H9 (cell line): ENCODE results near the gene BRICD5. TPM values are rescaled to one million over a fixed set of nuclear protein-coding genes. Genes with fewer than 3 reads are reported as not detected.

ENCODE experiments used
- DNase-seq: peaks from one replicate; pipeline ENCODE4 v3.0.0-alpha.2; 2017
- H2AFZ ChIP-seq: one replicate; pipeline ENCODE4 v1.6.1; 2013; ENCODE audit warnings: mild to moderate bottlenecking, low read length, control low read depth, moderate library complexity
- H2AK5ac ChIP-seq: 2 replicates; pipeline ENCODE4 v1.6.1; 2013; ENCODE audit warnings: low read length, control low read depth, mixed read lengths; ENCODE audit not compliant: insufficient read length
- H2BK120ac ChIP-seq: one replicate; pipeline ENCODE4 v1.6.1; 2013; ENCODE audit warnings: low read depth, mild to moderate bottlenecking, low read length, control low read depth, inconsistent platforms; ENCODE audit not compliant: poor library complexity, severe bottlenecking
- H2BK12ac ChIP-seq: 2 replicates; pipeline ENCODE4 v1.6.1; 2013; ENCODE audit warnings: low read length, control low read depth, mixed read lengths, low read depth; ENCODE audit not compliant: insufficient read length
- H2BK15ac ChIP-seq: 2 replicates; pipeline ENCODE4 v1.6.1; 2013; ENCODE audit warnings: low read depth, low read length, control low read depth
- H2BK20ac ChIP-seq: one replicate; pipeline ENCODE4 v1.6.1; 2013; ENCODE audit warnings: low read depth, mild to moderate bottlenecking, low read length, control low read depth, inconsistent platforms; ENCODE audit not compliant: poor library complexity, severe bottlenecking
- H2BK5ac ChIP-seq: 2 replicates; pipeline ENCODE4 v1.6.1; 2013; ENCODE audit warnings: low read length, control low read depth, mixed read lengths; ENCODE audit not compliant: insufficient read length
- H3K14ac ChIP-seq: 2 replicates; pipeline ENCODE4 v1.6.1; 2013; ENCODE audit warnings: low read length, control low read depth; ENCODE audit not compliant: insufficient read depth
- H3K18ac ChIP-seq: 2 replicates; pipeline ENCODE4 v1.6.1; 2013; ENCODE audit warnings: low read depth, mild to moderate bottlenecking, mixed read lengths, low read length, control low read depth; ENCODE audit not compliant: insufficient read length
- H3K23ac ChIP-seq: 2 replicates; pipeline ENCODE4 v1.6.1; 2013; ENCODE audit warnings: low read length, control low read depth, mixed read lengths, low read depth; ENCODE audit not compliant: insufficient read length
- H3K23me2 ChIP-seq: 2 replicates; pipeline ENCODE4 v1.6.1; 2013; ENCODE audit warnings: low read depth, mild to moderate bottlenecking, mixed read lengths, low read length, control low read depth; ENCODE audit not compliant: insufficient read length, poor library complexity, severe bottlenecking
- H3K27ac ChIP-seq: 2 replicates; pipeline ENCODE4 v1.5.1; 2013; ENCODE audit warnings: low read length, control low read depth, mixed read lengths, low read depth; ENCODE audit not compliant: insufficient read length
- H3K27me3 ChIP-seq: 2 replicates; pipeline ENCODE4 v1.6.1; 2013; ENCODE audit warnings: low read length, control low read depth, inconsistent platforms; ENCODE audit not compliant: insufficient read depth
- H3K4ac ChIP-seq: 2 replicates; pipeline ENCODE4 v1.6.1; 2013; ENCODE audit warnings: low read depth, mild to moderate bottlenecking, control low read depth, inconsistent platforms, low read length, moderate library complexity
- H3K4me1 ChIP-seq: 2 replicates; pipeline ENCODE4 v1.6.1; 2013; ENCODE audit warnings: low read length, control low read depth, inconsistent platforms; ENCODE audit not compliant: insufficient read depth
- H3K4me2 ChIP-seq: 2 replicates; pipeline ENCODE4 v1.6.1; 2013; ENCODE audit warnings: low read length, control low read depth, mixed read lengths; ENCODE audit not compliant: insufficient read length, insufficient read depth
- H3K56ac ChIP-seq: 2 replicates; pipeline ENCODE4 v1.6.1; 2013; ENCODE audit warnings: low read depth, mild to moderate bottlenecking, mixed read lengths, low read length, control low read depth; ENCODE audit not compliant: insufficient read length
- H3K79me1 ChIP-seq: 2 replicates; pipeline ENCODE4 v1.6.1; 2013; ENCODE audit warnings: low read depth, mild to moderate bottlenecking, moderate library complexity, low read length, control low read depth, inconsistent platforms; ENCODE audit not compliant: insufficient read depth, poor library complexity, severe bottlenecking
- H3K79me2 ChIP-seq: 2 replicates; pipeline ENCODE4 v1.6.1; 2013; ENCODE audit warnings: low read length, control low read depth, inconsistent platforms; ENCODE audit not compliant: insufficient read depth
- H3K9ac ChIP-seq: 2 replicates; pipeline ENCODE4 v1.6.1; 2013; ENCODE audit warnings: low read length, control low read depth, mixed read lengths; ENCODE audit not compliant: insufficient read length; ENCODE audit errors: extremely low read depth
- H3K9me3 ChIP-seq: one replicate; pipeline ENCODE4 v1.6.1; 2013; ENCODE audit warnings: low read depth, low read length, inconsistent platforms; ENCODE audit not compliant: control insufficient read depth
- H3T11ph ChIP-seq: one replicate; pipeline ENCODE4 v1.6.1; 2013; ENCODE audit warnings: mild to moderate bottlenecking, low read length, control low read depth, inconsistent platforms
- H4K20me1 ChIP-seq: one replicate; pipeline ENCODE4 v1.6.1; 2013; ENCODE audit not compliant: control insufficient read depth, insufficient read length, insufficient read depth
- H4K5ac ChIP-seq: 2 replicates; pipeline ENCODE4 v1.6.1; 2013; ENCODE audit warnings: low read depth, mild to moderate bottlenecking, mixed read lengths, low read length, control low read depth; ENCODE audit not compliant: insufficient read length
- H4K8ac ChIP-seq: replicated peaks from 2 replicates; pipeline ENCODE4 v1.6.1; 2013; ENCODE audit warnings: low read length, control low read depth, mixed read lengths, low read depth; ENCODE audit not compliant: insufficient read length
- H4K91ac ChIP-seq: 2 replicates; pipeline ENCODE4 v1.6.1; 2013; ENCODE audit warnings: low read depth, mild to moderate bottlenecking, moderate library complexity, mixed read lengths, low read length, control low read depth; ENCODE audit not compliant: insufficient read length
- H3K27ac Mint-ChIP-seq, 3 experiments: 2 replicates in 2 of 3; 3 replicates in 1 of 3; pipeline ENCODE4 v1.8.0; 2020 to 2021; ENCODE audit warnings: mixed read lengths in 3 of 3, mild to moderate bottlenecking in 1 of 3, moderate library complexity in 1 of 3
- H3K27me3 Mint-ChIP-seq: 2 replicates; pipeline ENCODE4 v1.8.0; 2021; ENCODE audit warnings: low read depth, mild to moderate bottlenecking, moderate library complexity, mixed read lengths
- H3K36me3 Mint-ChIP-seq, 3 experiments: 2 replicates in 2 of 3; 3 replicates in 1 of 3; pipeline ENCODE4 v1.8.0; 2020 to 2021; ENCODE audit warnings: low read depth in 3 of 3, mixed read lengths in 3 of 3; ENCODE audit not compliant: insufficient read depth in 1 of 3
- H3K4me1 Mint-ChIP-seq, 2 experiments: 2 replicates each; pipeline ENCODE4 v1.8.0; 2020; ENCODE audit warnings: mixed read lengths in 2 of 2
- H3K4me3 Mint-ChIP-seq, 2 experiments: 2 replicates in 1 of 2; 3 replicates in 1 of 2; pipeline ENCODE4 v1.8.0; 2020 to 2021; ENCODE audit warnings: mild to moderate bottlenecking in 2 of 2, mixed read lengths in 2 of 2, moderate library complexity in 1 of 2
- H3K9me3 Mint-ChIP-seq, 2 experiments: 2 replicates in 1 of 2; 3 replicates in 1 of 2; pipeline ENCODE4 v1.8.0; 2020; ENCODE audit warnings: mild to moderate bottlenecking in 2 of 2, mixed read lengths in 2 of 2, moderate library complexity in 1 of 2
- WGBS: extraction: QIAGEN DNeasy Blood & Tissue Kit; methylation state at CpG from one replicate; pipeline ENCODE4 v1.1.7; 2013; ENCODE audit warnings: missing lambda C conversion rate, low lambda C conversion rate, mixed read lengths; ENCODE audit not compliant: insufficient read length; ENCODE audit errors: extremely low coverage; 5-methylcytosine and 5-hydroxymethylcytosine counted together
- total RNA-seq: library from RNA; stranded (reverse); gene quantifications from 2 replicates; pipeline ENCODE4 v1.2.1, GENCODE V29; 2021
- TF ChIP-seq, protein P1 (sequence below): fragments of 200-600 bp; sonication (generic); conservative IDR thresholded peaks from 3 replicates; pipeline ENCODE4 v1.8.0; 2021; ENCODE audit warnings: antibody characterized with exemption, mild to moderate bottlenecking

The BRICD5 gene
- total RNA-seq, 1 experiment from 2014 or later = 11.9 TPM

DNA sequence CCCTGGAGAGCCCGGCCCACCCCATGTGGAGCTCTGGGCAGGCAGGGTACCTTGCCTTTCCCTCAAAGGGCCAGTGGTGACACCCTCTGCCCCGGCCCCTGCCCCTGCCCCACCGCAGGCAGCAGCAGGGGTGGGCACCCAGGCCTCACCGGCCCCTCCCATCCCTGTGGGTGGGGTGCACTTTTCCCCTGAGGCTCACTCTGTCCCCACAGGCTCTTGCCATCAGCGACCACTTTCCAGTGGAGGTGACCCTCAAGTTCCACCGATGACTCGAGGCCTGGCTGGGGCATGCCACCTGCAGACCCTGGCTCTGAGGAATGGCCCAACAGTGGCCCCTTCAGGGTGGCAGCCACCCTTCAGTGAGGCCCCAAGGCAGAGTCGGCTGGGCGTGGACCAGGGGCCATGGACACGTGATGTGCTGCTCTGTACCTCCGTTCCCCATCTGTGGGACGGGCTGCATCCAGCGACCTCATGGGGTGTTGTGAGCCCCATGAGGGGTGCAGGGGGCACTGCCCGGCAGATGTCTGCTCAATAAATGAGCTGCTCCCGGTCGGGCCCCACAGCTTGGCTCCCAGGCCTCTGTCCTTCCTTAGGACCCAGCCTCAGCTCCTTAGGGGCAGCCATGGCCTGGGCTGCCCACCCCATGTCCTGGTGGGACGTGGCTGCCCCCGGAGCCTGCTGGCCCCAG lies 27.6 kb upstream of the BRICD5 start:
- peaks cover 2% of the 10 kb centered on the region; the same call in 1 of the 2 replicates for H3K27me3 ChIP-seq

More for the DNA sequence above, 27.6 kb upstream of the BRICD5 start:
- H2AFZ ChIP-seq = no peak overlapping the region
- H3K4me1 ChIP-seq = no peaks in the 10 kb centered on the region
- H3K4me1 Mint-ChIP-seq = peaks cover 0 to 3% of the 10 kb centered on the region in 2 experiments; a peak in 1 of 4 replicates
- no peak for DNase-seq
- H2BK12ac ChIP-seq = no peak overlapping the region
- no peaks in the 10 kb centered on the region for H3K79me1 ChIP-seq
- H4K20me1 ChIP-seq = no peaks in the 10 kb centered on the region
- H3K9ac ChIP-seq = no peak overlapping the region
- H2BK15ac ChIP-seq = no peak overlapping the region
- H3K18ac ChIP-seq = no peak overlapping the region
- H3K27ac Mint-ChIP-seq = no peak overlapping the region
- no peak overlapping the region for H2BK5ac ChIP-seq
- no peak overlapping the region for H4K5ac ChIP-seq
- peaks cover 16% of the 10 kb centered on the region for H3K27me3 Mint-ChIP-seq
- no peaks in the 10 kb centered on the region; a peak in 1 of 5 replicates for H3K9me3 Mint-ChIP-seq
- WGBS = no CpG with 5 or more reads among the region's 18 CpGs
- no peak overlapping the region for H3K23ac ChIP-seq
- no peak overlapping the region for H3K4ac ChIP-seq
- no peak overlapping the region for H3K4me3 Mint-ChIP-seq
- H3K4me2 ChIP-seq = no peak overlapping the region
- no peak overlapping the region for H3K56ac ChIP-seq
- no peak overlapping the region for H4K8ac ChIP-seq
- no peak overlapping the region for H3K14ac ChIP-seq
- H2AK5ac ChIP-seq = no peak overlapping the region
- H3K79me2 ChIP-seq = no peaks in the 10 kb centered on the region
- H3K9me3 ChIP-seq = no peaks in the 10 kb centered on the region
- no peak overlapping the region for H2BK120ac ChIP-seq
- H3K36me3 Mint-ChIP-seq = peaks cover 4 to 37% (median 16%) of the 10 kb centered on the region in 3 experiments; a peak in 5 of 7 replicates
- TF ChIP-seq, protein P1, sequence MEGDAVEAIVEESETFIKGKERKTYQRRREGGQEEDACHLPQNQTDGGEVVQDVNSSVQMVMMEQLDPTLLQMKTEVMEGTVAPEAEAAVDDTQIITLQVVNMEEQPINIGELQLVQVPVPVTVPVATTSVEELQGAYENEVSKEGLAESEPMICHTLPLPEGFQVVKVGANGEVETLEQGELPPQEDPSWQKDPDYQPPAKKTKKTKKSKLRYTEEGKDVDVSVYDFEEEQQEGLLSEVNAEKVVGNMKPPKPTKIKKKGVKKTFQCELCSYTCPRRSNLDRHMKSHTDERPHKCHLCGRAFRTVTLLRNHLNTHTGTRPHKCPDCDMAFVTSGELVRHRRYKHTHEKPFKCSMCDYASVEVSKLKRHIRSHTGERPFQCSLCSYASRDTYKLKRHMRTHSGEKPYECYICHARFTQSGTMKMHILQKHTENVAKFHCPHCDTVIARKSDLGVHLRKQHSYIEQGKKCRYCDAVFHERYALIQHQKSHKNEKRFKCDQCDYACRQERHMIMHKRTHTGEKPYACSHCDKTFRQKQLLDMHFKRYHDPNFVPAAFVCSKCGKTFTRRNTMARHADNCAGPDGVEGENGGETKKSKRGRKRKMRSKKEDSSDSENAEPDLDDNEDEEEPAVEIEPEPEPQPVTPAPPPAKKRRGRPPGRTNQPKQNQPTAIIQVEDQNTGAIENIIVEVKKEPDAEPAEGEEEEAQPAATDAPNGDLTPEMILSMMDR = no peak
- H4K91ac ChIP-seq = no peak overlapping the region
- peaks cover 13% of the 10 kb centered on the region for H3K23me2 ChIP-seq
- no peak overlapping the region for H3K27ac ChIP-seq
- no peak overlapping the region for H3T11ph ChIP-seq
- no peak overlapping the region for H2BK20ac ChIP-seq
